Brain microvascular endothelial cell (primary cell): ENCODE data around the gene TFAM.

Experiments used
- DNase-seq: peaks from one replicate; pipeline ENCODE4 v3.0.0-alpha.2; 2020
- H3K27ac ChIP-seq: fragments of 250-450 bp; sonication (Bioruptor Pico); 2 replicates; pipeline ENCODE4 v1.5.1; 2020; ENCODE audit warnings: mild to moderate bottlenecking, moderate library complexity
- H3K27me3 ChIP-seq: fragments of 250-450 bp; sonication (Bioruptor Pico); replicated peaks from 2 replicates; pipeline ENCODE4 v1.5.1; 2020; ENCODE audit warnings: mild to moderate bottlenecking
- H3K36me3 ChIP-seq: fragments of 250-450 bp; sonication (Bioruptor Pico); replicated peaks from 2 replicates; pipeline ENCODE4 v1.5.1; 2020; ENCODE audit warnings: mild to moderate bottlenecking
- H3K4me3 ChIP-seq: 2 replicates; pipeline ENCODE4 v1.5.1; 2011; ENCODE audit warnings: low read depth, mild to moderate bottlenecking, control low read depth, low read length, moderate library complexity
- CTCF ChIP-seq: IDR thresholded peaks from 2 replicates; pipeline ENCODE4 v1.5.1; 2011; ENCODE audit warnings: low read depth, mild to moderate bottlenecking, moderate library complexity, low read length, control low read depth, inconsistent platforms; ENCODE audit errors: missing control alignments
- in situ Hi-C: cut with HindIII; loops from 2 replicates; pipeline ENCODE4 v1.10.0; 2017; ENCODE audit warnings: low sequenced_read_pairs, low pct_ligation_motif_present

TFAM gene

GRCh38 chr10:58382489-58382995, 2.7 kb upstream of the TFAM start:
- H3K4me3 ChIP-seq: no peak overlapping the region
- H3K27ac ChIP-seq: no peak overlapping the region
- in situ Hi-C loops: no loop called here
- H3K27me3 ChIP-seq: no peaks in the 10 kb centered on the region
- DNase-seq: no peak
- no peaks in the 10 kb centered on the region for H3K36me3 ChIP-seq
- no peak for TF ChIP-seq CTCF

- peak overlapping the region; percentile 89 for H3K4me3 ChIP-seq
- no peak overlapping the region for H3K27ac ChIP-seq
- in situ Hi-C loops: no loop called here
- DNase-seq: no peak
- H3K36me3 ChIP-seq: no peaks in the 10 kb centered on the region
- no peaks in the 10 kb centered on the region for H3K27me3 ChIP-seq
- no peak for TF ChIP-seq CTCF
Measured at GRCh38 chr10:58384095-58384494, 1.1 kb upstream of the TFAM start.

GRCh38 chr10:58384544-58384998, 639 bp upstream of the TFAM start:
- peak overlapping the region; percentile 89 for H3K4me3 ChIP-seq
- in situ Hi-C loops: no loop called here
- H3K36me3 ChIP-seq: peaks cover 3% of the 10 kb centered on the region
- no peak for TF ChIP-seq CTCF
- H3K27me3 ChIP-seq: no peaks in the 10 kb centered on the region
- peak overlapping the region; percentile 76 for H3K27ac ChIP-seq
- no peak for DNase-seq

- H3K4me3 ChIP-seq: peak overlapping the region; percentile 89
- TF ChIP-seq CTCF: no peak
- peak; percentile 12 for DNase-seq
- peak overlapping the region; percentile 76 for H3K27ac ChIP-seq
- peaks cover 5% of the 10 kb centered on the region for H3K36me3 ChIP-seq
- in situ Hi-C loops: no loop called here
- H3K27me3 ChIP-seq: no peaks in the 10 kb centered on the region
Measured at GRCh38 chr10:58385784-58386112, 538 bp downstream of the TFAM start.

GRCh38 chr10:58389024-58389423, 3.8 kb downstream of the TFAM start:
- H3K27me3 ChIP-seq: no peaks in the 10 kb centered on the region
- no peak overlapping the region for H3K27ac ChIP-seq
- H3K36me3 ChIP-seq: peaks cover 8% of the 10 kb centered on the region
- no peak for TF ChIP-seq CTCF
- in situ Hi-C loops: no loop called here
- no peak for DNase-seq
- H3K4me3 ChIP-seq: no peak overlapping the region

- H3K27ac ChIP-seq: no peak overlapping the region
- TF ChIP-seq CTCF: peak; percentile 14
- no peaks in the 10 kb centered on the region for H3K27me3 ChIP-seq
- H3K4me3 ChIP-seq: no peak overlapping the region
- in situ Hi-C loops: no loop called here
- peaks cover 21% of the 10 kb centered on the region for H3K36me3 ChIP-seq
- no peak for DNase-seq
Measured at GRCh38 chr10:58393317-58393716, 8.1 kb downstream of the TFAM start.
